Upper lobe of left lung (tissue), 6 donors: Measurements from ENCODE around the gene GNPTG. TPM values are rescaled to one million over a fixed set of nuclear protein-coding genes. Genes with fewer than 3 reads are reported as not detected.

Experiments
- ATAC-seq, 2 donors: fragments of 200-7000 bp; cut with Tn5 transposase; one replicate each; pipeline ENCODE4 v1.9.1; 2022; ENCODE audit warnings: mild to moderate bottlenecking in 2 of 2, moderate library complexity in 2 of 2; ENCODE audit not compliant: low FRiP score in 2 of 2
- DNase-seq, 2 donors: peaks; one replicate each; pipeline ENCODE4 v3.0.0-alpha.2; 2019 to 2020
- H3K27ac ChIP-seq, 4 donors: fragments of 200-600 bp; sonication (generic); one replicate each; pipeline ENCODE4 v1.5.1; 2016 to 2019
- H3K27me3 ChIP-seq, 4 donors: fragments of 200-600 bp; sonication (generic); one replicate each; pipeline ENCODE4 v1.5.1; 2017 to 2019
- H3K36me3 ChIP-seq, 4 donors: fragments of 200-600 bp; sonication (generic); one replicate each; pipeline ENCODE4 v1.5.1; 2016 to 2019
- H3K4me1 ChIP-seq, 4 donors: fragments of 200-600 bp; sonication (generic); one replicate each; pipeline ENCODE4 v1.5.1; 2018 to 2019
- H3K4me3 ChIP-seq, 4 donors: fragments of 200-600 bp; sonication (generic); one replicate each; pipeline ENCODE4 v1.5.1; 2017 to 2019; ENCODE audit warnings: mild to moderate bottlenecking in 2 of 4, moderate library complexity in 1 of 4
- H3K9me3 ChIP-seq, 4 donors: fragments of 200-600 bp; sonication (generic); one replicate each; pipeline ENCODE4 v1.5.1; 2018 to 2019
- EP300 ChIP-seq, 4 donors: sonication (generic); formaldehyde crosslinking; IDR thresholded peaks; one replicate each; pipeline ENCODE4 v1.5.1; 2017; ENCODE audit warnings: antibody characterized with exemption in 4 of 4, control low read depth in 2 of 4
- POLR2A ChIP-seq, 4 donors: fragments of 450-650 bp; IDR thresholded peaks; one replicate each; pipeline ENCODE4 v1.5.1; 2016 to 2017; ENCODE audit warnings: antibody characterized with exemption in 4 of 4, mild to moderate bottlenecking in 2 of 4
- POLR2AphosphoS5 ChIP-seq, 2 donors: sonication (generic); formaldehyde crosslinking; IDR thresholded peaks; one replicate each; pipeline ENCODE4 v1.5.1; 2017; ENCODE audit warnings: antibody characterized with exemption in 2 of 2
- WGBS, 2 donors: methylation state at CpG; one replicate each; pipeline ENCODE4 v1.1.5; 2017 to 2018; 5-methylcytosine and 5-hydroxymethylcytosine counted together
- total RNA-seq, 6 donors: library from RNA; depleted of rRNA in 4 of 6; stranded (reverse); fragments of >200 nt in 4 of 6; gene quantifications; one replicate each; pipeline versions ENCODE4 v1.1.0 to v1.2.1, GENCODE V29; 2016 to 2021
- TF ChIP-seq, protein P1 (sequence below), 6 experiments: fragments of 450-650 bp in 4 of 6; fragments of 200-600 bp in 2 of 6; sonication (generic) in 2 of 6; IDR thresholded peaks; one replicate each; pipeline ENCODE4 v1.5.1; 2016 to 2019; ENCODE audit warnings: antibody characterized with exemption in 6 of 6
- donor health status: DM: no; HTN: no; CAD: no; lungs with moderate emphysema.
- donor health status: DM: no; HTN: yes; CAD: no; lungs with severe emphysema.

GNPTG gene
- total RNA-seq, 6 donors from 2014 or later = 32.8 to 106 (median 93.0) TPM

DNA sequence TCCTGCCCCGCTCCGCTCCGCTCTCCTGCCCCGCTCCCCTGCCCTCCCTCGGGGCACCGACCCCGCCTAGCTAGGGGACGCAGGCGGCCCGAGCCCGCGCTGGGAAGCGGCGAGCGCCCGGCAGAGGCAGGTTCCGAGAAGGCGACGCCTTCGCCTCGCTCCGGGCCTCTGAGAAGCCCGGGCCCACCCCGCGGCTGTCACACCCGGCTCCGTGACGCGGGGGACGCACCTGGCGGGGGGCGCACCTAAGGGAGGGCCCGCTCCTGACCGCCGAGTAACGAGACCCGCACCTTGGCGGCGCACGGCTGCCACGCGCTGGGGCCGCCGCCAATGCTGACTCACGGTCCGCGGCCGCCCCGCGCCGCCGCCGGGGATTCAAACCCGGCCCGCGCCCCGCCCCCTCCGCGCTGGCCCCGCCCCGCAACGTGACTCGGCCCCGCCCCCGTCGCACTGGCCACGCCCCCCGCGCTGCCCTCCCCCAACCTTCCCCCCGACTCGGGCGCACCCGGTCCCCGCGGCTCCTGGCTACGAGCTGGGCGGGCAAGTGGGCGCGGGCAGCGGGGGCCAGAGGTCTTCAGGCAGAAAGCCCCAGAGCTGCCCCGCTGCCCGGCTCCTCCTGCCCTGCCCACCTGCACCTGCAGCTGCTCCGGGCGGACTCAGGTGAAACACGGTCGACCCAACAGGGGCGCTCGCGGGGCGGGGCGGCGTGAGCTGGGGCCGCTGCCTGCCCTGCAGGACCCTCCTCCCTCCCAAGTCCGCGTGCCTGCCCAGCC is 27.8 kb downstream of the GNPTG start:
- Histone ChIP-seq H3K4me1 (peaks cover 13 to 25% (median 21%) of the 10 kb centered on the region in 4 donors), H3K36me3 (peaks cover 12 to 49% (median 34%) of the 10 kb centered on the region in 4 donors), H3K4me3 (peak overlapping the region; percentile 15 to 63 (median 59)), H3K27me3 (no peaks in the 10 kb centered on the region), H3K27ac (peak overlapping the region; percentile 62 to 82 (median 78)), H3K9me3 (no peaks in the 10 kb centered on the region)
- DNase-seq = peak; percentile 50 to 94
- whole genome bisulfite sequencing, 2 donors = 20 to 24% methylated on average over 8 to 36 of the region's 95 CpGs
- TF ChIP-seq POLR2AphosphoS5 (IDR thresholded peaks at IDR 0.05) (peak in 1 of 2 donors; percentile 0), EP300 (IDR thresholded peaks at IDR 0.05) (no peak), POLR2A (IDR thresholded peaks at IDR 0.05) (peak in 1 of 4 donors; percentile 17)
- TF ChIP-seq, protein P1, sequence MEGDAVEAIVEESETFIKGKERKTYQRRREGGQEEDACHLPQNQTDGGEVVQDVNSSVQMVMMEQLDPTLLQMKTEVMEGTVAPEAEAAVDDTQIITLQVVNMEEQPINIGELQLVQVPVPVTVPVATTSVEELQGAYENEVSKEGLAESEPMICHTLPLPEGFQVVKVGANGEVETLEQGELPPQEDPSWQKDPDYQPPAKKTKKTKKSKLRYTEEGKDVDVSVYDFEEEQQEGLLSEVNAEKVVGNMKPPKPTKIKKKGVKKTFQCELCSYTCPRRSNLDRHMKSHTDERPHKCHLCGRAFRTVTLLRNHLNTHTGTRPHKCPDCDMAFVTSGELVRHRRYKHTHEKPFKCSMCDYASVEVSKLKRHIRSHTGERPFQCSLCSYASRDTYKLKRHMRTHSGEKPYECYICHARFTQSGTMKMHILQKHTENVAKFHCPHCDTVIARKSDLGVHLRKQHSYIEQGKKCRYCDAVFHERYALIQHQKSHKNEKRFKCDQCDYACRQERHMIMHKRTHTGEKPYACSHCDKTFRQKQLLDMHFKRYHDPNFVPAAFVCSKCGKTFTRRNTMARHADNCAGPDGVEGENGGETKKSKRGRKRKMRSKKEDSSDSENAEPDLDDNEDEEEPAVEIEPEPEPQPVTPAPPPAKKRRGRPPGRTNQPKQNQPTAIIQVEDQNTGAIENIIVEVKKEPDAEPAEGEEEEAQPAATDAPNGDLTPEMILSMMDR (IDR thresholded peaks at IDR 0.05) = no peak
- ATAC-seq = peak in 1 of 2 donors; percentile 90

DNA sequence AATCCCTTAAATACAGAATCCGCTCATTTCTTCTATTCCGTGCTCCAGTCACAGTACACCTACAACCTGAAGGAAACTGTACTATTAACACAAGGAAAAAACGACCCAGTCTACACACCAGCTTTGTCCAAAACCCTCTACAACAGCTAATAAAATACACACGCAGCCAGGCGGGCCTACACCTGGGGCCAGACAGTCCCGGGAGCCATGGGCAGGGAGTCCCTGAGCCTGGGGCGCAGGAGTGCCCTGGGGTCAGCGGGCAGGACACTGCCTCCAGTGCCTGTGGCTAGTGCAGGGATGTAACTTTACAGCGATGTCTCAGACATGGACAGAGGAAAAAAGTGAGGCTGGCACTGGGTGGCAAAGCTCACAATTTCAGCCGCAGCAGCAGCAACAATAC is 28.5 kb downstream of the GNPTG start:
- Histone ChIP-seq H3K4me1 (peaks cover 13 to 25% (median 21%) of the 10 kb centered on the region in 4 donors), H3K36me3 (peaks cover 17 to 51% (median 37%) of the 10 kb centered on the region in 4 donors), H3K9me3 (no peaks in the 10 kb centered on the region), H3K27ac (peak overlapping the region in 2 of 4 donors; percentile 79 to 82), H3K4me3 (peak overlapping the region in 1 of 4 donors; percentile 63), H3K27me3 (no peaks in the 10 kb centered on the region)
- WGBS, 2 donors = 85 to 91% methylated on average over 10 of the region's 10 CpGs
- ATAC-seq (no peak), DNase-seq (no peak)
- TF ChIP-seq EP300 (IDR thresholded peaks at IDR 0.05) (no peak), POLR2A (IDR thresholded peaks at IDR 0.05) (no peak), POLR2AphosphoS5 (IDR thresholded peaks at IDR 0.05) (no peak)
- TF ChIP-seq, protein P1 (IDR thresholded peaks at IDR 0.05) = no peak

DNA sequence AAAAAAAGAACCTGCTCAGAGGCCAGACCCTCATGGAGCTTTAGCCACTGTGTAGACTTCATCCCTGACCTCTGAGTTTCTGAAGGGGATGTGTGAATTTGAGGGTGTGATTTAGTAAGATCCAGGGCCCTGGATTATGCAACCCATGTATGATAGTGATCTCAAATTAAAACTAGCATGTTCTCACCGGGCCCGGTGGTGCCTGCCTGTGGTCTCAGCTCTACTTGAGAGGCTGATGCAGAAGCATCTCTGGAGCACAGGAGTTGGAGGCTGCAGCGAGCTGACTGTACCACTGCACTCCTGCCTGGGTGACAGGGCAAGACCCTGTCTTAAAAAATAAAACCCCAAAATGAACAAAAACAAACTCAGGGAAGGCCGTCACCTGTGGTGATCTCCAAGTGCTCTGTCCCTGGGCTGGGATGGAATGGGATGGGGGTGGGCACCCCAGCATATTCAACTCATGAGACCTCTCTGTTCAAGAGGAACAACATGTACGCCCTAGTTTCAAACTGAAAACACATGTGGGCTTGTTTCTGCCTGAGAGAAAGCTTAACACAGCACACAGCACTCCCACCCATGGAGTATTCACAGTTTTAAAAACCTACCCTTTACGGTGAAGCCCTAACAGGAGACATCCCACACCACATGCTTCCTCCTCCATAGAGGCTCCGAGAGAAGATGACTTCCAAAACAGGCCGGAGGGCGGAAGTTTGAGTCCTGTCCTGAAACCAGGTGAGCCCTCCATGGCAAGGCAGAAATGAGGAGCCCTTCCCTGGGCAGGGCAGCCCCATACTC is 30.1 kb downstream of the GNPTG start:
- H3K4me3 ChIP-seq = no peak overlapping the region
- H3K27me3 ChIP-seq = no peaks in the 10 kb centered on the region
- no peak for ATAC-seq
- peaks cover 13 to 52% (median 35%) of the 10 kb centered on the region in 4 donors for H3K36me3 ChIP-seq
- no peak for DNase-seq
- H3K27ac ChIP-seq = no peak overlapping the region
- peaks cover 13 to 25% (median 21%) of the 10 kb centered on the region in 4 donors for H3K4me1 ChIP-seq
- no peak for TF ChIP-seq POLR2A (IDR thresholded peaks at IDR 0.05)
- no peak for TF ChIP-seq POLR2AphosphoS5 (IDR thresholded peaks at IDR 0.05)
- 91 to 94% methylated on average over 6 to 9 of the region's 9 CpGs for WGBS, 2 donors
- no peaks in the 10 kb centered on the region for H3K9me3 ChIP-seq

DNA sequence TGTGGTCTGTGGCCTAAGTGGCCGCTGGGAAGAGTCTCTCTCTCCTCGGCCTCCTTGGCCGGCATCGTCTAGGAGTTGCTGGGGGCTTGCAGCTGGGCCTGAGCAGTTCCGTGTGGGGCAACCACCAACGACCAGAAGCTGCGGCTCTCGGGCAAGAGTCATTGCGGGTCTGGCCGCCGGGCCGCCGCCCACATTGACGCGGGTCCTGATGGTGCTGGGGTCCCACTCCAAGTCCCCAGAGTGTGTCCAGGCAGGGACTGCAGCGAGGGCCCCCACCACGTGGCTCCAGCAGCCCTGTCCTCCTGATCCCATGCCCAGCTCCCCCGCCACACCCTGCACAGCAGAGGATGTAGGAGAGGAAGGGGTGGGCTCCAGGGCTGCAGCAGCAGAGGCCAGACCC is 31.8 kb downstream of the GNPTG start:
- no peak for DNase-seq
- 92% methylated on average over 18 of the region's 18 CpGs; no CpG with 5 or more reads in 1 of the 2 donors for WGBS, 2 donors

More for the DNA sequence above, 31.8 kb downstream of the GNPTG start:
- H3K4me3 ChIP-seq = no peak overlapping the region
- H3K27me3 ChIP-seq = no peaks in the 10 kb centered on the region
- H3K36me3 ChIP-seq = peaks cover 13 to 65% (median 46%) of the 10 kb centered on the region in 4 donors
- H3K27ac ChIP-seq = no peak overlapping the region
- peaks cover 10 to 18% (median 14%) of the 10 kb centered on the region in 4 donors for H3K4me1 ChIP-seq
- no peaks in the 10 kb centered on the region for H3K9me3 ChIP-seq
- TF ChIP-seq POLR2A (IDR thresholded peaks at IDR 0.05) (no peak), POLR2AphosphoS5 (IDR thresholded peaks at IDR 0.05) (no peak), EP300 (IDR thresholded peaks at IDR 0.05) (no peak)
- TF ChIP-seq, protein P1 (IDR thresholded peaks at IDR 0.05) = no peak
- ATAC-seq = no peak
